GM19025 (cell line): ENCODE data around the gene CHML.

ENCODE experiments used
- ATAC-seq: cut with Tn5 transposase; IDR thresholded peaks from one replicate; pipeline ENCODE4 v1.9.1; 2021; ENCODE audit warnings: mild to moderate bottlenecking, low read depth, moderate library complexity; ENCODE audit not compliant: unreplicated experiment

The CHML gene

DNA sequence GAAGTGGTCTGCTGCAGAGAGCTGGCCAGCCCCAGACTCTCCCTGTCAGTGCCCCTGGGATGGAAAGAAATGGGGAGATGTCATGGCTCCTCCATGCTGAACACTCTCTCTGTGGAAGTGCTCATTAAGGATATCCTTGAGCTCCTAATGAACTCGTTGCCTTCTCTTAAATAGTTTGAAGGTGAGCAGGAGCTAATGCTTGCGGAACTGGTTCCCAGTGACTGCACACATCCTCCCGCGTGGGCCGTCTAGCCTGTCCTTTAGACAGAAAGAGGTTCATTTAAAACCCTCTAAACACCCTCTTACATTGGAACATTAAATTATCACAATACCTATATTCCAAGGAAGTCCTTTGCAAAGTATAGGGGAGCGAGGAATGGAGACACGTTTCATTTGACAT is 6.0 kb upstream of the CHML start:
- no peak for ATAC-seq

DNA sequence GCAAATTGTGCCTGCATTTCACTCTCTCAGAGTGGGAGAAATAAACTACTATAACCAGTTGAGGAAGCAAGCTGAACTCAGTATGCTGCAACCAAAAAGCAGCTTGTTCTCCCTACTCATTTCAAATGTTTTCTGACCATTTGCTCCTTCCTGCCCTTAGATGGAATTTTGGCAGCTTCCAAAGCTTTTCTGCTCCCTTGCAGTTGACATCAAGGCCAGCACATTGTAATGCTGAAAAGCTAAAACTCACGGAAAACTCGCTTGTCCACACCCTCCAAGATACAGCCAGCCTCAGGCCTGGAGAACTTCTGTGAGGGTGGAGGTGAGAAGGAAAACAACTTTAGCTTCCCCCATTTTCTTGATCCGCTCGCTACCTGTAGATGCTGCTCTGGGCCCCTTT is 5.0 kb upstream of the CHML start:
- no peak for ATAC-seq

DNA sequence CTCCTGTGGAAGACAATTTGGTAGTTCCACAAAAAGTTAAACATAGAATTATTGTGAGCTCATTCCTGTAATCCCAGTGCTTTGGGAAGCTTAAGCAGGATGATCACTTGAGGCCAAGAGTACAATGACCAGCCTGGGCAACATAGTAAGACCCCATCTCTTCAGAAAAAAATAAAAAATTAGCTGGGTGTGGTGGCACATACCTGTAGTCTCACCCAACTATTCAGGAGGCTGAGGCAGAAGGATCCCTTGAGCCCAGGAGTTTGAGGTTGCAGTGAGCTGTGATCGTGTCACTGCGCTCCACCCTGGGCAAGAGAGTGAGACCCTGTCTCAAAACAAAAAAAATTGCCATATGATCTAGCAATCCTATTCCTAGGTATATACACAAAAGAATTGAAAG is 4.1 kb upstream of the CHML start:
- no peak for ATAC-seq

DNA sequence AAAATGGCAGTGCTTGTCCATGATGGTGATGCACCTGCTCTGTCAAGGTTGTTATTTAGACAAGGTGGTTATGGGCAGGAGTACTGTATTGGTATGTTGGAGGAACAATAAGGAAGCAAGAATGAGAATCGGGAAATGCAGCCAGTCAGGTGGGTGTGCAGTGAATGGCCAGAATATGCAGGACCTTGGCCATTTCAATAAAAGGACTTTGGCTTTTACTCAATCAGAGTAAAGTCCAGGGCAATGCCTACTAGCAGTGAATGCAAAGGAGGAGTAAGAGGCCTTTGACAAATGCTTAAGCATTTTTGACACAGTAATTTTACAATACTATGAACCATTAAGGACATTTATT is 2.4 kb upstream of the CHML start:
- no peak for ATAC-seq

DNA sequence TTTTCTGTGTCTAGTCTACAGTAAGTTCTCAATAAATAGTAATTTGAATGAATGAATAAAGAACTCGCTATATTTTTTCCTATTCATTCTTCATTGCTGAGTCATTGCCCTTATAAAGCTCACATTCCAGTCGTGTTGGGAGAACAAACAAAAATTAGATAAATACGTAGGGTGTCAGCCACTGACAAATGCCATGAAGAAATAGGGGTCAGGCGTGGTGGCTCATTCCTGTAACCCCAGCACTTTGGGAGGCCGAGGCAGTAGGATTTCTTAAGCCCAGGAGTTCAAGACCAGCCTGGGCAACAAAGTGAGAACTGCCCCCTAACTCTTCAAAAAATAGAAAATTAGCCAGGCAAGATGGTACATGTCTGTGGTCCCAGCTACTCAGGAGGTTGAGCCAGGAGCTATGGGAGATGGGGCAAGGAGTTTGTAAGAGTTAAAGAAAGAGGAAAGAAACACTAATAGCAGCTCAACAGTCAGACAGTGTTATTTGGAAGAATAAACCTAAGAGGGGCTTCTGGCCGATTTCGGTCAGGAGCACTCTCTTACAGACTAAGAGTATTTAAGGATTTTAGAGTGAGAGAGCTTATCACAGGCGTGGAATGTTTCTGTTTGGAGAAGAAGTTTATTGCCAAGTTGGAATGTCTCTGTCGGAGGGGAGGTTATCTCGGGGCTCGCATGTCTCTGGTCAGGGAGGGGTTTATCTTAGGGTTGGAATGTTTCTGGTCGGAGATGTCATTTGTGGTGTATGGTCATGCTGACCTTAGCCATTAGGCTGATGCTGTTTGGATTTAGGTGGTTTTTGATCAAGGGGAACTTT is 1.8 kb upstream of the CHML start:
- ATAC-seq = no peak

DNA sequence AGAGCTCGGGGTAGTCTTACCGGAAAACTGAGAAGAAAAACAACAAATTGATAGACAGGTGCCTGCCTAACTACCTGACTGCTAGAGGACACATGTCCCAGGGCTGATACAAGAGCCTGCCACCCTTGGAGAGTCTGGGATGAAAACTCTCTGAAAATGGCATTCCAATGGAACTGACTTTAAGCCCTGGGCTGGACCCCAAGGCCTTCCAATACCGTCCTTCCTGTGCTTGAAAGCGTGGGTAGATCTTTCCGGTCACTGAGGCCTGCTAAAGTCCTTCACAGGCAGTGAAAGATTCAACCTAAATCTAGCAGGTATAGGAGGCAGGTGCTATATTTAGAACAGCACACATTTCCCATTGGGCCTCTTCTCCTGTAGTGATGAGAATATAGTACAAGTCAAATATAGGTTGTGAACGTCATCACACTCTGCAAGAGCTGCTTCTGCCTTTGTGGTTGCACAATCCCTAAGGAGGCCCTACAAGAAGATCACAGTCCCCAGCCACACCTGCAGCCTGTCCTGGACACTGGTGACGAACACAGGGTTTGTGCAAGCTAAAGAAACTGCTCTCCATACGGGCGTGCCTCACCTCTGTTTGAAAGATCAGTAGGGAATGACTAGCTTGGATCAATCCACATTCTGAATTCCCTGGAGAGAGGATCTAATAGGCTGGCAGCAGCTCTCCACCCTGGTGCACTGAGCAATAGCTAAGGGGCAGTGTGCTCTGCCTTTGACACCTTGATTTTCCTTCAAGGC is 876 bp upstream of the CHML start:
- no peak for ATAC-seq

DNA sequence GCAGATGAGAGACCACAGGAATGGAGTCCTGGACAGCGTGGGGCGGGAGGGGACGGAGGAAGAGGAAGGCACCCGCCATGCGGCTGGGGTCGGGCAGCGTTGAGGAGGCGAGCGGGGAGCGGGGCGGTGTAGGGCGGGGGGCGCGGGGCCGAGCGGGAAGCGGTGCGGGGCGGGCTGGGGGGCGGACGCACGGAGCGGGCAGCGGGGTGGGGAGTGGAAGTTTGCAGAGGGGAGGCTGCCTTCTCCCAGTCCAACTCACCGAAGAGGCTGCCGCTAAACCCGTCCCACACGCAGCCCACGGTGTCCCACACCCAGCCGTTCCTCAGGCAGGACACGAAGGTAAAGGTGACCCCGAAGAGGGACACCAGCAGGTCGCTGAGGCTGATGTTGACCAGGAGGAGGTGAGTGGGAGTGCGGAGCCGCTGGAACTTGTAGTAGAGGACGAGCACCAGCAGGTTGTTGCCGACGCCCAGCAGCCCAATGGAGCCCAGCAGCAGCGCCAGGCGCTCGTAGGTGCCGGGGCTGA is 483 bp downstream of the CHML start:
- peak; percentile 49 for ATAC-seq

DNA sequence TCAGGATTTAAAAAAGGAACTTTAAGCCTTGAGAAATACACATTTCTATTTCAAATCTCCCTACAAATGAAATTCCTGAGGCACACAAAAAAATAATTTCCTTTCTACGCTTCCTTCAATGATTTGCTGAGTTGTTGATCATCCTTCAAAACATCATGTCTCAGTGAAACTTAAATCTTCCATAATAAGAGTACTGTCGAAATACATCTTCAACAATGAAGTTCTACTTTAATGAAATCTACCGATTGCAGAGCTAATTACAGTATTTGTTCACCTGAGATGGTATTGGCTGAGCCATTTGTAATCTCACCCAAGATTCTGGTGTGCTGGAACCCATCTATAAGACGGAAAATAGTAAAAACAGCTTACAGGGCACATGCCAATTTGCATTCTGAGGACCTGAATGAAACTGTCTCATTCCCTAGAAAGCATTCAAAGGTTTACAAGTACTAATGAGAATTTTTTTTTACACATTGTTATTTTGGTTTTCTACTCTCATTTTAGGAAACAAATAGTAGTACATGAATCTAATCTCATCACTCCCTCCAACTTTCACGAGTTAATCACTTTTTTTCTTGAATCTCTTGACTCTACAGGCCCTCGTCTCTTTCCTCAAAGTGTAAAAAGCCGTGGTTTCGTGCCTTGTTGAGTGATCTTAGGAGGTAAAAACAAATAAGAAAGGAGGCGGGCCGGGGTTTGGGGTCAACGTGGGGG is 1.1 kb downstream of the CHML start:
- no peak for ATAC-seq

DNA sequence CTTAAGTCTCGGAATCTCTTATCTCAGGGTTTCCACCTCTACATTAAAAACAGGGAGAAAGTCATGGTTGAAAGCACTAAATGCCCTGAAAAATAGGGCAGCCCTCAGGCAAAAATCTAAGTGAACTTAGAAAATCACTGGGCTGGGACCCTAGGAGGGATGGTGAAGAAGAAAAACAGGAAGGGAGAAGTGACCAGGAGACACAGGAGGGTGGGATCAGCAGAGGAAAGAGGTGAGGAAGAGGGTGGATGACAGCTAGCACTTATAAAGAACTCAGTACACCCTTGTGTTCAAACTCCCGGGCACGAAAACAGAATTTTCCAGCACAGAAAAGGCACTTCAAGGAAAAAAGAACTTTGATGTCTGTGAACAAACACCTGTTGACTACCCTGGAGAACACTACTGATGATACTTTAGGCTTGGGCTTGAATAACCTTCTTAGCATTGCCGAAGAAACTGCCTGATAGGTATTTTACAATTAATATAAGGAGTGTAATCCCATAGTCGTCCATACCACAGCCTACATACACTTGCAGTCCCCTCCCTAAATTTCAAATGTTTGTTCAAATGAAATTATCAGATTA is 2.0 kb downstream of the CHML start:
- no peak for ATAC-seq

DNA sequence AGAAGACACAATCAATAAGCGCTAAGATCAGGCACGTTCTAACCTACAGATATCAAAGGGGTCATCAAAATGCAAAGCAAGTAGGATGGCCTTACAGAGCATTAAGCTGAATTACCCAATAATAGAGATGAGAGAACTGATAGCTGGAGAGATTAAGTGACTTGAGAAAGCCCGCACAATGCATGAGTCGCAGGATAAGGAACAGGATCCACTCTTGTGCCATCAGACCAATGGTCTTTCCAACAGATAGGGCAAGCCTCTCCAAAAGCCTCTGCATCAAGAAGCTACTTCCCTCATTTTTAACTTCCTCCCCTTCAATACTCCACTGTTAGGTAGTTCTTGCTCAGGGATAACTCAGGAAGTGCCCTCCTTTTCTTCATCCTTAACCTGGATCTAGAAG is 2.6 kb downstream of the CHML start:
- no peak for ATAC-seq

DNA sequence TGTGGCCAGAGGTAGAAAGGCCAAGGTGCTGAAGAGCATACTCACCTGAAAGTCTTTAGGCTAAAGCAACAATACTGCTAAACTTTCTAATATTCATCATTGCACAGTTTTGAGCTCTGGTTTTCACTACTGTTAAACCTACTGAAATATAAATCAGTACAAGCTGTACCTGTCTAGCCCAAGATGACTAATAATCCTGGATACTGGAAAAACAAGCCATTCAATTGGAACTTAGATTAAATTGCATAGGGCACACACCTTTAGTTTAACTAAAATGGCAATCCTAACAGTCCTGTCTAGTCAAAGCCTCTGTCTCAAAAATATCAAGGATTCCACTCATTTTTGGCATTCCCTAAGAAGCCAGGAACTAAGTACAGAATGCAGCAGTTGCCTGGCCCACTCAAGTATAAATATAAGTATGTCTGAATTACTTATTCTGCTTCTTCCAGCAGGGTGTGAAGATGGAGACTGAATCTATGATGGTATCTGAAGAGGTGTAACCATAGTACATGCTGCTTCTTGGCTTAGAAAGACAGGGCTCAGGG is 3.1 kb downstream of the CHML start:
- ATAC-seq = no peak

DNA sequence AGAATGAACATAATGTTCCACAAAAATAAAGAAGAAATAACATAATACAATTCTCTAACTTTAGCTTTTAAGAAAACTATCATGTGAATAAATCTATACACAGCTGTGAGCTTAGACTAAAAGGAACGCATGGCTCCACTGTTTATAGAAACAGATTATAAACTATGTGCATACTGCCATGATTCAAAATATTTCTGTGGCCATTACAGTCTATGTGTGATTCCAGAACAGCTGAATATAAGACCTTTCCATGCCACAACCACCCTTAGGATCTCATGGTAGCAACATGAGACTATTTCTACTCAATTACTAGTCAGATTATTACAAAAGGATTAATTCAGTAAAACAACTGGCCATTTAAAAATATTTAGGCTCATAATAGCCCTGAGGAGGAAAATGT is 3.9 kb downstream of the CHML start:
- ATAC-seq = no peak

DNA sequence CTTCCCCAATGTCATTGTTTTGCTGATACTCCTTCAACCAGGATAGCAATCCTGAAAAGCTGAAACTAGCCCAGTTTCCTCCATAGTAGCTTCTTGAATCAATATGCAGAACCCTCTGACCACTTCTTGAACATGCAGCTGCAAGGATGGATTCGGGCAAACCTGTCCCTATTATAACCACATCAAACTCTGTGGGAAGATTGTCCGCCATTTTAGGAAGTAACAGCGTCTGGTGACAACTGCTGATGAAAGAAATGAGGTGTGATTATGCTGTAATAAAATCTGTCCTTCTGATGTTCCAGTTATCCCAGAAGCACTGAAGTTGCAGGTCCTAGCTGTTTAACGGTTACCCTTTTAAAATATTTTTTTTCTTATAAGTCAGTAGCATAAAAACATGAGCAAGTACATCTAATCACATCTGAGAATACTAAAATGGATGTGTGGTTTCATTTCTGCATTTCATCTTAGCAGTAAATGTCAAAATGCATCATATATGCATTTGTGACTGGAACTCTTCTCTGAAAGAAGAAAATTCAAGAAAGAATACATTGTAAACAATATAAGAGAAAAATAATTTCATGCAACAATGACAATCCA is 4.5 kb downstream of the CHML start:
- ATAC-seq = no peak

DNA sequence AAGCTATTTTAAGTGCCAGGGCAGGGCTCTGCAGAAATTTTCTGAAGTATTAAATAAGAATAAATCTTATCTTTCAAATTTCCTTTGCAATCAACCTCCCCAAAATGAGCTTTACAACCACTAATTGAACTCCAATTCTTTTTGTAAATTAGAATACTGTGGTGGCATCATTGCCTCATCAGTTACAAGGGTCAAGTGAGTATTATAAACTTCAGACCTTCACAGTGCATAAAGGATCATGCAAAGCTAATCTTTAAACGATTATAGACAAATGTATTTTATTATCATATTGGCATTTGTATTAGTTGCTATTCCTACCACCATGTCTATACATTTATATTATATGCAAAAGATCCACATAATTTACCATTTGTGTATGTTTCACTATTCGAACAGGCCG is 7.2 kb downstream of the CHML start:
- ATAC-seq = no peak

DNA sequence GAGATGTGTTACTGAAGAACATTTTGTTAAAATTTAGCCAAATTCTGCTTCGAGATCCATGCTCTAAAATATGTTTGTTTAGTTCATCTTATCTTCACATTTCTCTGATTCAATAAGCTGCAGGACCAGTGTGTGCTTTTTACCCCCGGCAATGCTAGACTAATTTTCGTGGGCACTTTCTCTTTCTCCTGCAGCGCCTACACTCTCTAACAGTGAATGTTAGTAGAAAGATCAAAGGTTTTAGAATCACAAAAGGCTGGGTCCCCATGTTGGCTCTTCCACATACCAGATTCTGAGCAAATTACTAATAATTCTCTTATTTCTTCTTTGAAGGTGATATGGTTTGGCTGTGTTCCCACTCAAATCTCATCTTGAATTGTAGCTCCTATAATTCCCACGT is 8.5 kb downstream of the CHML start:
- ATAC-seq = no peak

DNA sequence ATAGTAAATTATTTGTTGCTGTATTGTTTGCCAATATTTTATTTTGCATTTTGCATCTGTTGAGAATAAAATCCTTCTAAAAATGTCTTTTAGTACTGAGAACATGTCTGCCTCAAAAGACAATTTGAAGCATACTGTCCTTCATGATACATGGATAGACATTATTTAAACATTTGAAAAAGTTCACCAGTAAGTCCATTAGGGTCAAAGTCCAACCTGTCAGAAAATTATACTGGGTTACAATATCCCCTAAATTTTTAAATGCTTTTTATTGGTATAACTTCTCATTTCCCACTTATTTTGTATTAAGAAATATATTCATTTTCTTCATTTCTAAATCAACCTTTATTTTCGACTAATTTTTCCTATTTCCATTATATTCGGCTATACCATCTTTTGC is 9.3 kb downstream of the CHML start:
- no peak for ATAC-seq

DNA sequence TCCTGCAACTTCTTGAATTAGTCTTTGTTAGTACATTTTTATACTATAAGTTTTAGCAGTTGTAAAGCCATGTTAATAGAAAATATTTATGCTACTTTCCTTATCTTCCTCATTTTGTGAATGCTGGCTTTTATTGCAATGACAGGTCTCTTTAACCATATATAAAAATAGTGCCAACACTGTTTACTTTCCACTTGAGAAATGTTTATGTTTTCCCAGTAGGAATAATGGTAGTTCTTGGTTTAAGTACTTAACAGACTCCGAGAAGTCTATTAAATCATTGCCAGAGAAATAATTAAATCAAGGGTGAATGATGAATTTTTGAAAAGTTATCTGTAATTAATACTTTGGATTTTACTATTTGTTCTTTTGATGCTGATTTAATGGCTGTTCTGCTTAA is 9.7 kb downstream of the CHML start:
- ATAC-seq = no peak

DNA sequence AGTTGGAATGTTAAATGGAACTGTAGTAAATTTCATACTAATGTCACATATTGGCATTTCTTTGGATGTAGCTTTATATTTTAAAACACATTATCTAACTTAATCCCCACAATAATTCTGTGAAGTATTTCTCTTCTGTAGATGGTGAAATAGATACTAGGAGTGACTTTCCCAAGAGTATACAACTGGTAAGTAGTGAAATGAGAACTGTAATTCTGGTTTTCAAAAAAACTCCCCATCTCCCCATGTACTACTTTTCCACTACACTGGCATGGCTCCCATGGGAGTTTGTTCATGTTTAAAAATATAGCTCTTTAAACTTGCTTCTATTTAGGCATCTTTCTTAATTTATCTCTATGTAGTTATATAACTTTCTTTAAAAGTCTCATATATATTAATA is 10.2 kb downstream of the CHML start:
- ATAC-seq = no peak

DNA sequence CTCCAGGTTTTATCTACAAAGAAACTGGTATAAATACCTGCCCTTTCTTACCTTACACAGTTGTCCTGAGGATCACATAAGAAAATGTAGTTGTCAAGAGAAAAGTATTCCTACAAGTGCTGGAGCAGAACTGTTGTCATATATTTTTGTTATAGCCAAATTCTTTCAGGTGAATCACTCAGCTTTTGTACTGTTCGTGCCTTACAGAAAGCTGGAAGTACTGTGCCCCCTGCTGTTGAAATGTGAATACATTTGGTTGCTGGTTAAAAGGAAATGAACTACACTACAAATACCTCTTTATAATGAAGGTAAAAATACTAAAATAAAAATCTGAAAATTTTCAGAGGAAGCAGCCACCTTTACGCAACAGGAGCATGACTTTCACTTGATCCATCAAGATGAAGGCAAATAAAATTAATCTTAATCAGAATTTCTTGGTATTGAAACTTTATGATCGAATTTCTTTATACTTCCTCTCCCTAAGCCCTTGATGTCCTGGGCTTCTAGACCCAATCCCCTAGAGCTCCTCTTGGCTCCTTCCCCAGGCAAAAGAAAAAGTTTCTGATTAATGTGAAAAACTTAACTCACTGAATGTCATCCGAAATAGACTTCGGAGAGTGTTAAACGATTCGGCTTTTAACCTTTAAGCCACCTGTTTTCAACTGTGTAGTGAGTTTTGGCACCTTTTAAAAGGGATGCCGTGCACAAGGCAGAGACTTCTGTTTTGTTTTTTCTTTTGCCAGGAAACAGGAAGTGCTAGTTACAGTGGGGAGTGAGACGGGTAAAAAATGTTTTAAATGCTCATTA is 12.5 kb downstream of the CHML start:
- ATAC-seq = peak; percentile 69

DNA sequence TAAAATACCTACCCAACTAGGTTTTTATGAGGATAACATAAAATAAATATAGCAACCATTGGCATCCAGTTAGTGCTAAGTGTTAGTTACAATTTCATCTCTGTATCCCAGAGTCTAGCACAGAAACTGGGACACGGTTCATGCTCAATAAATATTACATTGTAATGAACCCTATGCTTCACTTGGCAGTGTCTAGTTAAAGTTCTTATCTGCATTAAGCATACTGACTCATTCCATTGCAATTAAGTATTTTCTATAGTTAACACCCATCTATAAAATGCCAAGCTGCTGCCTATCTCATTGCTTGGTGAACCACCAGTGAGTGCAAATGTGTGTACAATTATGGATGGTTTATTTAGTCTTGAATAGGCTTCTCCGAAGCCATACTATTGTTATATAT is 15.2 kb downstream of the CHML start:
- ATAC-seq = no peak
